BLaER1 (cell line): ENCODE results near the gene SYT9.
A peak's percentile ranks its signal among the peaks of the same experiment; 100 is the strongest.

Source experiments
- H3K27ac ChIP-seq: shearing (Covaris generic); formaldehyde crosslinking; 2 replicates; pipeline ENCODE4 v1.8.1; 2022
- H3K27me3 ChIP-seq: shearing (Covaris generic); formaldehyde crosslinking; 2 replicates; pipeline ENCODE4 v1.8.1; 2022
- H3K36me3 ChIP-seq: shearing (Covaris generic); formaldehyde crosslinking; 2 replicates; pipeline ENCODE4 v1.8.1; 2022
- H3K4me1 ChIP-seq: shearing (Covaris generic); formaldehyde crosslinking; 2 replicates; pipeline ENCODE4 v1.8.1; 2022
- H3K4me2 ChIP-seq: shearing (Covaris generic); formaldehyde crosslinking; 2 replicates; pipeline ENCODE4 v1.8.1; 2022
- H3K4me3 ChIP-seq: shearing (Covaris generic); formaldehyde crosslinking; 2 replicates; pipeline ENCODE4 v1.8.1; 2022
- H3K9ac ChIP-seq: shearing (Covaris generic); formaldehyde crosslinking; 2 replicates; pipeline ENCODE4 v1.8.1; 2022
- H3K9me3 ChIP-seq: shearing (Covaris generic); formaldehyde crosslinking; 2 replicates; pipeline ENCODE4 v1.8.1; 2022
- H4K20me1 ChIP-seq: shearing (Covaris generic); formaldehyde crosslinking; 2 replicates; pipeline ENCODE4 v1.8.1; 2022
- Cebpa-rat ChIP-seq: shearing (Covaris generic); IDR thresholded peaks from 2 replicates; pipeline ENCODE4 v1.8.1; 2022

SYT9 gene

GRCh38 chr11:7418906-7419305 lies 167.2 kb downstream of the SYT9 start:
- TF ChIP-seq Cebpa-rat, result no peak
- H4K20me1 ChIP-seq, result no peaks in the 10 kb centered on the region
- no peak overlapping the region for H3K27ac ChIP-seq
- H3K4me1 ChIP-seq, result peaks cover 31% of the 10 kb centered on the region
- H3K4me3 ChIP-seq, result no peak overlapping the region
- no peak overlapping the region for H3K4me2 ChIP-seq
- no peaks in the 10 kb centered on the region for H3K36me3 ChIP-seq
- no peak overlapping the region for H3K9ac ChIP-seq
- no peaks in the 10 kb centered on the region for H3K9me3 ChIP-seq
- H3K27me3 ChIP-seq, result no peaks in the 10 kb centered on the region

GRCh38 chr11:7421136-7421535 lies 169.4 kb downstream of the SYT9 start:
- Histone ChIP-seq H3K4me1 (peaks cover 25% of the 10 kb centered on the region), H3K36me3 (no peaks in the 10 kb centered on the region), H3K9ac (no peak overlapping the region), H3K27ac (no peak overlapping the region), H3K9me3 (no peaks in the 10 kb centered on the region), H3K4me2 (no peak overlapping the region), H3K4me3 (no peak overlapping the region), H4K20me1 (no peaks in the 10 kb centered on the region), H3K27me3 (no peaks in the 10 kb centered on the region)
- no peak for TF ChIP-seq Cebpa-rat

- Histone ChIP-seq H3K27ac (no peak overlapping the region), H3K9me3 (no peaks in the 10 kb centered on the region), H3K4me1 (peaks cover 17% of the 10 kb centered on the region), H3K27me3 (no peaks in the 10 kb centered on the region), H3K9ac (no peak overlapping the region), H4K20me1 (no peaks in the 10 kb centered on the region), H3K4me3 (no peak overlapping the region), H3K36me3 (no peaks in the 10 kb centered on the region), H3K4me2 (peak overlapping the region; percentile 61)
- TF ChIP-seq Cebpa-rat, result no peak
Observed at GRCh38 chr11:7422544-7423331, 171.0 kb downstream of the SYT9 start.

- TF ChIP-seq Cebpa-rat, result no peak
- Histone ChIP-seq H3K4me3 (no peak overlapping the region), H3K9me3 (no peaks in the 10 kb centered on the region), H3K27me3 (no peaks in the 10 kb centered on the region), H3K4me1 (peaks cover 17% of the 10 kb centered on the region), H3K27ac (no peak overlapping the region), H3K9ac (no peak overlapping the region), H4K20me1 (no peaks in the 10 kb centered on the region), H3K4me2 (no peak overlapping the region), H3K36me3 (no peaks in the 10 kb centered on the region)
Observed at GRCh38 chr11:7423946-7424345, 172.2 kb downstream of the SYT9 start.

- Histone ChIP-seq H3K36me3 (no peaks in the 10 kb centered on the region), H3K9me3 (no peaks in the 10 kb centered on the region), H3K4me1 (peaks cover 12% of the 10 kb centered on the region), H3K27me3 (no peaks in the 10 kb centered on the region), H3K9ac (no peak overlapping the region), H3K4me3 (no peak overlapping the region), H4K20me1 (no peaks in the 10 kb centered on the region), H3K4me2 (no peak overlapping the region), H3K27ac (no peak overlapping the region)
- TF ChIP-seq Cebpa-rat, result no peak
Observed at GRCh38 chr11:7427733-7428132, 176.0 kb downstream of the SYT9 start.

GRCh38 chr11:7428196-7428595 lies 176.5 kb downstream of the SYT9 start:
- no peak overlapping the region for H3K27ac ChIP-seq
- H3K4me1 ChIP-seq, result peaks cover 7% of the 10 kb centered on the region
- no peak overlapping the region for H3K9ac ChIP-seq
- TF ChIP-seq Cebpa-rat, result no peak
- no peaks in the 10 kb centered on the region for H3K27me3 ChIP-seq
- no peaks in the 10 kb centered on the region for H3K36me3 ChIP-seq
- H3K4me2 ChIP-seq, result no peak overlapping the region
- H3K9me3 ChIP-seq, result no peaks in the 10 kb centered on the region
- H4K20me1 ChIP-seq, result no peaks in the 10 kb centered on the region
- no peak overlapping the region for H3K4me3 ChIP-seq

GRCh38 chr11:7430496-7430895 lies 178.8 kb downstream of the SYT9 start:
- no peaks in the 10 kb centered on the region for H3K27me3 ChIP-seq
- H4K20me1 ChIP-seq, result no peaks in the 10 kb centered on the region
- no peaks in the 10 kb centered on the region for H3K36me3 ChIP-seq
- H3K4me3 ChIP-seq, result no peak overlapping the region
- no peaks in the 10 kb centered on the region for H3K9me3 ChIP-seq
- no peak for TF ChIP-seq Cebpa-rat
- no peaks in the 10 kb centered on the region; the same call in 1 of the 2 replicates for H3K4me1 ChIP-seq
- no peak overlapping the region for H3K4me2 ChIP-seq
- no peak overlapping the region for H3K9ac ChIP-seq
- no peak overlapping the region for H3K27ac ChIP-seq

GRCh38 chr11:7435176-7435575 lies 183.5 kb downstream of the SYT9 start:
- Histone ChIP-seq H3K27ac (no peak overlapping the region), H3K4me2 (no peak overlapping the region), H3K4me3 (no peak overlapping the region), H3K4me1 (peaks cover 14% of the 10 kb centered on the region), H3K27me3 (no peaks in the 10 kb centered on the region), H3K9ac (no peak overlapping the region), H4K20me1 (no peaks in the 10 kb centered on the region), H3K9me3 (no peaks in the 10 kb centered on the region), H3K36me3 (no peaks in the 10 kb centered on the region)
- no peak for TF ChIP-seq Cebpa-rat

GRCh38 chr11:7436146-7436545 lies 184.4 kb downstream of the SYT9 start:
- no peak overlapping the region for H3K27ac ChIP-seq
- no peak for TF ChIP-seq Cebpa-rat
- H3K4me2 ChIP-seq, result peak overlapping the region; percentile 24
- H3K36me3 ChIP-seq, result no peaks in the 10 kb centered on the region
- H3K4me3 ChIP-seq, result no peak overlapping the region
- no peaks in the 10 kb centered on the region for H3K9me3 ChIP-seq
- no peak overlapping the region for H3K9ac ChIP-seq
- peaks cover 14% of the 10 kb centered on the region for H3K4me1 ChIP-seq
- H3K27me3 ChIP-seq, result no peaks in the 10 kb centered on the region
- no peaks in the 10 kb centered on the region for H4K20me1 ChIP-seq

GRCh38 chr11:7436657-7437056 lies 185.0 kb downstream of the SYT9 start:
- H3K9me3 ChIP-seq, result no peaks in the 10 kb centered on the region
- no peak overlapping the region for H3K9ac ChIP-seq
- peaks cover 14% of the 10 kb centered on the region for H3K4me1 ChIP-seq
- peak overlapping the region; percentile 24 for H3K4me2 ChIP-seq
- TF ChIP-seq Cebpa-rat, result no peak
- no peaks in the 10 kb centered on the region for H4K20me1 ChIP-seq
- H3K36me3 ChIP-seq, result no peaks in the 10 kb centered on the region
- H3K4me3 ChIP-seq, result no peak overlapping the region
- no peak overlapping the region for H3K27ac ChIP-seq
- H3K27me3 ChIP-seq, result no peaks in the 10 kb centered on the region
